Erythroblast (primary cell): ENCODE data around the gene VSX1.

Source experiments
- GATA1 ChIP-seq: IDR thresholded peaks from 2 replicates; pipeline ENCODE4 v1.6.1; 2011; ENCODE audit warnings: low read depth, mild to moderate bottlenecking, control low read depth, low read length, moderate library complexity
- POLR2A ChIP-seq: IDR thresholded peaks from 2 replicates; pipeline ENCODE4 v1.6.1; 2011; ENCODE audit warnings: mild to moderate bottlenecking, low read length

DNA sequence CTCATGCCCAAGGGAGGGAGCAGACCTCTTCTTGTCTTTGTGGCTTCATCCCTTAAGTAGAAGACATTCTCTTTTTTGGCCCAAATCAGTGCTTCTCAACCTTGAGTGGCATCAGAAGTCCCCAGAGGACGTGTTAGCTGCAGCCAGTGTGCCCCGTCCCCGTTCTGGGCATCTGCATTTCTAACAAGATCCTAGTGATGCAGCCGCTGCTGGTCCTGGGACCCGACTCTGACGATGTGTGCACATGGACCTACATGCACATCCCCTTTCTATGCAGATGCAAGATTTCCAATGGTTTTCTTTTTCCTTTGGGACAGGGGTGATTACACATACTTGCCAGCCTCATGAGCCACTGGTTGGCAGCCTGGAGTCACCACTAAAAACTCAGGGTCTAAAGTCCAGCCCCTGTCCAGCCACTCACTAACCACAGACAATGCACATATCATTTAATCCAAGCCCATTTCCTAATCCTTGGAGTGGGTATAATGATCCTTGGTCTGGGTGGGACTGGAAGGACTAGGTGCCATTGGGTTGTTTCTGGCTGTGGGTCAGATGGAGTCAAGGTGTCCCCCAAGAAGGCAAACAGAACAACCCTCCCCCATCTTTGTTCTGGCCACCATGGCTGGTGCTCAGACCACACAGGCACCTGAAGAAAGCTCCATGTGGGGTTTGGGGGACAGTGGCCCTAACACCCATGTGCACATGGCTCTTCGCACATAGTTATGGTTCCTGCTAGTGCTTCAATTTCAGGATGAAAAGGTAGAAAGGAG lies 30.4 kb downstream of the VSX1 start:
- TF ChIP-seq POLR2A (no peak), GATA1 (no peak)
